Measurements from ENCODE around the gene TFB2M. TPM values are rescaled to one million over a fixed set of nuclear protein-coding genes. Genes with fewer than 3 reads are reported as not detected.

Gene TFB2M
- polyA plus RNA-seq, 3 donors = 21.1 to 23.3 (median 21.2) TPM

GRCh38 chr1:246559310-246559709 lies 6.8 kb downstream of the TFB2M start:
- no peak for DNase-seq (ENCODE audit: low read depth in 3 of 3, low spot score in 2 of 3)

DNA sequence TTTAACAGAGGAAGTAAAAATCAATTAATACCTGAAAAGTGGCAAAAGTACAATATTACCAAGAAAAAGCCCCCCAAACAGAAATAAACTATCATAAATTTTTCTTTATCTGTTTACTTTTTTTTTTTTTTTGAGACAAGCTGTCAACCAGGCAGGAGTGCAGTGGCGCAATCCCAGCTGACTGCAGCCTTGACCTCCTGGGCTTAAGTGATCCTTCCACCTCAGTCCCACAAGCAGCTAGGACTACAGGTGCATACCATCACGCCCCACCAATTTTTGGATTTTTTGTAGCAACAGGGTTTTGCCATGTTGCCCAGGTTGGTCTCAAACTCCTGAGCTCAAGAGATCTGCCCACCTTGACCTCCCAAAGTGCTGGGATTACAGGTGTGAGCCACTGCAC lies 8.0 kb downstream of the TFB2M start:
- no peak for DNase-seq (ENCODE audit: low read depth in 3 of 3, low spot score in 2 of 3)

DNA sequence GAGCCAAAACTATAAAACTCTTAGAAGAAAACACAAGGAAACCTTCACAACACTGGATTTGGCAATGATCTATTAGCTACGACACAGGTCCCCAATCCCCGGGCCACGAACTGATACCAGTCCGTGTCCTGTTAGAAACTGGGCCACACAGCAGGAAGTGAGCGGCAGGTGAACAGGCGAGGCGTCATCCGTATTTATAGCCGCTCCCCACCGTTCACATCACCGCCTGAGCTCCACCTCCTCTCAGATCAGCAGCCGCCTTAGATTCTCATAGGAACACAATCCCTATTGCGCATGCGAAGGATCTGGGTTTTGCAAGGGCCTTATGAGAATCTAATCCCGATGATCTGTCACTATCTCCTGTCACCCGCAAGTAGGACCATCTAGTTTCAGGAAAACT lies 11.9 kb downstream of the TFB2M start:
- no peak for DNase-seq (ENCODE audit: low read depth in 3 of 3, low spot score in 2 of 3)

DNA sequence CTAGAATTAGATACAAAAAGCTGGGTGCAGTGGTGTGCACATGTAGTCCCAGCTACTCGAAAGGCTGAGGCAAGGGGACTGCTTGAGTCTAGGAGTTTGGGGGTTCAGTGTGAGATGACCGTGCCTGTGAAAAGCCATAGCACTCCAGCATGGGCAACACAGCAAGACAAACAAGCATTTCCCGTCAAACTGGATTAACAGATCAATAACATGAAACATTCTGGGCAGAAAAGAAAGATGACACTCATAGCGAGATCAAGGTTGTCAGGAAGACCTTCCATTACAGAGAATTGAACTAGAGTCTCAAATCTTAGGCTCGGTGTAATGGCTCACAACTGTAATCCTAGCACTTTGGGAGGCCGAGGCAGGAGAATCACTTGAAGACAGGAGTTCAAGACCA lies 14.0 kb downstream of the TFB2M start:
- DNase-seq (ENCODE audit: low read depth in 3 of 3, low spot score in 2 of 3) = no peak

GRCh38 chr1:246550402-246550801 lies 15.7 kb downstream of the TFB2M start:
- no peak for DNase-seq (ENCODE audit: low read depth in 3 of 3, low spot score in 2 of 3)

DNA sequence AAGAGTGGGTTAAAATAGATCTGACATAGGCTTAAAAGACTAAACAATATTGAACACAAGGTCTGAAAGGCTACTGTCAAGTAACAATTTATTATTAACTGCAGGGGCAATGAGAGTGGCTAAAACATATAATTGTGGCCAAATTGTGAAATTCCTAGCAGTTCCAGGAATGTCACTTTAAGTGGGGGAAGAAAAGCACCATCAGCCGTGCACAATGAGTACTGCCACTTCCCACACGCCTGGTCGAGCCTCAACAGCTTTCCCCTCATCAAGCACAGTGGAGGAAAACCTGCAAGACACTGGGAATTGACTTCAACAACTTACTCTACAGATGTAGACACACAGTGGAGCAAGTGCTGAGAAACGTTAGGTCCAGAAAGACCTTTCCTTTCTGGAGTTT lies 16.4 kb downstream of the TFB2M start:
- no peak for DNase-seq (ENCODE audit: low read depth in 3 of 3, low spot score in 2 of 3)

DNA sequence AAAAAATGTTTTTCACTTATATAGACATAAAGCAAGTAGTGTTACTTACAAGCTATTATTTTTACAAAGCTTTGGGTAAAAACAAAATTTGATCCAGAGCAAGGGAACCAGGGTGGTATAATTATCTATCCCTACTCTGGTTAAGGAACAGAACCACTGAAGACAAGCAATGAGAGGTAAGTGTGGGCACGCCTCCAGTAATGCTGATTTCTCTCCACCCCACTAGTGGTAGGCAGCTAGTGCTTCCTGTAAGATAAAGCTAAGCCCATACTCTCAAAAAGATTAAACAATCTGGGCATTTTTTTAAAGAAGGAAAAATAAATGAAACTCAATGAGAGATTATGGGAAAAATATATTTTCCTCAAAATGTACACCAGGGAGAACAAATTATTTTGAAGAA lies 22.1 kb downstream of the TFB2M start:
- no peak for DNase-seq (ENCODE audit: low read depth in 3 of 3, low spot score in 2 of 3)

- DNase-seq (ENCODE audit: low read depth in 3 of 3, low spot score in 2 of 3) = no peak
These were observed 25.1 kb downstream of the TFB2M start for GRCh38 chr1:246540738-246541491.

- DNase-seq (ENCODE audit: low read depth in 3 of 3, low spot score in 2 of 3) = no peak
These were observed 28.2 kb downstream of the TFB2M start for GRCh38 chr1:246537887-246538286.

DNA sequence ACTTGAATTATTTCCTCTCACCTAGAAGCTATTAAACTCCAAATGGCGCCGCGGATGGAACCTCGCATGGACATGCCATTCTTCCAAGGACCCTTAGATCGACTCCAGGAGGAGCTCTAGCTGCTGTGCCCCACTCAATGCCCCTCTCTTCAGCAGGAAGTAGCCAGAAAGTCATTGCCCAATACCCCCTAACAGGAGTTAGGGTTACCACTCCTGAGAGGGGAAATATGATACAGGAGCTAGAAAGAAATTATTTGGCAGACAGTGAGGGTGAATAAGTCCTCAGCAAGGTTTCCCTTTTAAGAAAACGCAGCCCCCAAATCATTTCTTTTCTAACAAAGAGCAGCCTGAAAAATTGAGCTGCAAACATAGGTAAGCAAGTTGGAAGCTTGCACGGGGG lies 28.6 kb downstream of the TFB2M start:
- no peak for DNase-seq (ENCODE audit: low read depth in 3 of 3, low spot score in 2 of 3)

- DNase-seq (ENCODE audit: low read depth in 3 of 3, low spot score in 2 of 3) = no peak
These were observed 31.9 kb downstream of the TFB2M start for GRCh38 chr1:246534114-246534513.

- no peak for DNase-seq (ENCODE audit: low read depth in 3 of 3, low spot score in 2 of 3)
These were observed 32.6 kb downstream of the TFB2M start for GRCh38 chr1:246533371-246533905.

GRCh38 chr1:246532519-246532918 lies 33.5 kb downstream of the TFB2M start:
- DNase-seq (ENCODE audit: low read depth in 3 of 3, low spot score in 2 of 3) = no peak

DNA sequence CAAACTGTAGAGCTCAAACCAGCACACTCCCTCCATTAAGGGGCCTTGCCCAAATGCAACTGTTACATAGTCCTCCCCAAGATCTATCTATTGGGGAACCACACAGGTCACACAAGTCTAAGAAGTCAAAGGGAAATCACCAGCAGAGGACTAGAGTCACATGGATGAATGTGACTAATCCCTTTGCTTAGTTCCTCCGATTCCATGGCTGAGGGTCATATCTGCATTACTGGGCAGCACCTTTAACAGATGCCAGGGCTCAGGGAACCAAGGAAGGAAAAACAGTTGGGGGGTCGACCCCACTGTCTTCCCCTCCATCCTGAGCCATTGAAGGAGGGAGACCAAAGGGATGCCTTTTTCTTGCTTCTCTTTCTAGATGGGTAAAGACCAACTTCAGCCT lies 35.6 kb downstream of the TFB2M start:
- no peak for DNase-seq (ENCODE audit: low read depth in 3 of 3, low spot score in 2 of 3)

DNA sequence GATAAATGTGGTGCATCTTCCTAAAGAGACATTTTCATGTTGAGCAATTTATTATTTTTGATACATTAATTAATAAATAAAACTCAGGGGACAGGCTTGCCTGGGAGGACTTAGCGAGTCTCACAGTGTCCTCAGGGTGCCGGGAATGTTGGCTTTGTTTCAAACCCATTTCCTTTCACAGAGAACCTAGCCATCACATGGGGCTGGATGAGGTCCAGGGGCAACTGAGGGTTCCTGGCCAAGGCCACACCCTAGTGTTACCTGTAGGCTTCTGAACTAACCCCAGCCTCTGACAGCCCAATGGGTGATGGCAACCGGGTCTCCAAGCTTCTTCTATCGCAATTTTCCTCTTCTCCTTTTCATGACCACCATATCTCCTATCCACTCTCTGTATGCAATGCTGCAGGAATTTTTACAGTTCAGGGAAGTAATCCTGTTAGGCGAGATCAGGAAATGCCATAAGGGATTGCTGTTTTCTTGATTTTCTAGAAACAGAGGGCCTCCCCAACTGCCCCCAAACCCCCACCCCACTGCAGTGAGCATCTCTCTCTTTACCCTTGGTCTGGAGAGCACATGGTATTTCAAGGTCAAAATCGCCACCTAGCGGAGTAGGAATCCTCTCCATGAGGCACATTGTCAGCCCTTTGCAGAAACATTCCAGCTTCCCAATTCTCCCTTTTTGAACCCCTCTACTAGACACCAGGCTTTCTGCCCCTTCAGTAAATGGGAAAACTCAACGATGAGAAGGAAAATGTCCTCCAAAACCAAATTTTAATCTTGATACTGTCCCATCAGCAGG lies 36.9 kb downstream of the TFB2M start:
- DNase-seq (ENCODE audit: low read depth in 3 of 3, low spot score in 2 of 3) = no peak

- no peak for DNase-seq (ENCODE audit: low read depth in 3 of 3, low spot score in 2 of 3)
These were observed 38.5 kb downstream of the TFB2M start for GRCh38 chr1:246527402-246528088.

GRCh38 chr1:246526915-246527314 lies 39.1 kb downstream of the TFB2M start:
- DNase-seq (ENCODE audit: low read depth in 3 of 3, low spot score in 2 of 3) = no peak

GRCh38 chr1:246526380-246526779 lies 39.7 kb downstream of the TFB2M start:
- DNase-seq (ENCODE audit: low read depth in 3 of 3, low spot score in 2 of 3) = no peak

GRCh38 chr1:246519514-246519913 lies 46.5 kb downstream of the TFB2M start:
- no peak for DNase-seq (ENCODE audit: low read depth in 3 of 3, low spot score in 2 of 3)

DNA sequence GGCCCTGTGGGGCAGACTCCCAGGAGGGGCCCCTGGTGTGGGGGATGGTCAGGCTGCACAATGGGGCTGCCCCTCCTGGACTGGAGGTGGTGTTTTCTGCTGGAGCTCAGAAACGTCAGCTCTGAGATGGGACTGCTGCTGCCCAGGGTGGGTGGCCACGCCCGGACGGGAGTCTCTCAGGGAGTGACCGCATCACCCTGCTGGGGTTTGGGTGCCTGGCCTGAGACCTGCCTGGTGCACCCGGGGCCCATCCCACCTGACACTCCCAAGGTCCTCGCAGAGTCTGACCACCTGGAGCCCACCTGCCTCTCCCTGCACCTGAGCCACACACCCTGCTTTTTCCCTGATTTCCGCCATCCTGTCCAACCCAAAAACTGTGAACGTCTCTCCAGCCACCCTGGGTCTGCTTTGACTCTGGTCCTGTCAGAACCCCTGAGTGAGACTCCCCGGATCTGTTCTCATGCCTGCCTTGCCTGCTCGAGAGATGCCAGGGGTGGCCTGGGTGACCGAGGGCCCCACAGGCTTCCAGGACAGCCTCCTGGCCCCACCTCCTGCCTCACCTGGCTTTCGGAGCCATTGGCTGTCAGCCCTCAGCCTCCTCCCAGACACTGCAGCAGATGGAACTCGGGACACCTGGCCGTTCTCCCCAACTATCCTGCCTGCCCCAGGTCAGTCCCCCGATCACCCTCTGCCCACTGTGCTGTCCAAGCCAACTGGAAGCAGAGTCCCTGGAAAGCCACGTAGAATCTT lies 47.4 kb downstream of the TFB2M start:
- no peak for DNase-seq (ENCODE audit: low read depth in 3 of 3, low spot score in 2 of 3)

GRCh38 chr1:246517391-246517790 lies 48.7 kb downstream of the TFB2M start:
- no peak for DNase-seq (ENCODE audit: low read depth in 3 of 3, low spot score in 2 of 3)
